GM19397 (cell line): Measurements from ENCODE around the gene ATP12A.

Experiments used
- ATAC-seq: cut with Tn5 transposase; IDR thresholded peaks from one replicate; pipeline ENCODE4 v1.9.1; 2021; ENCODE audit warnings: mild to moderate bottlenecking, moderate library complexity; ENCODE audit not compliant: unreplicated experiment

ATP12A gene

GRCh38 chr13:24680258-24680920 lies at the start of gene ATP12A:
Gene ATP12A (plus strand): TSS chr13:24680408. CDS start chr13:24680744, 336 bp downstream.
- ATAC-seq: no peak

- no peak for ATAC-seq
Measured at GRCh38 chr13:24630851-24631620, 49.2 kb upstream of the ATP12A start.

GRCh38 chr13:24631922-24632321 lies 48.3 kb upstream of the ATP12A start:
- no peak for ATAC-seq

GRCh38 chr13:24632382-24633121 lies 47.7 kb upstream of the ATP12A start:
- ATAC-seq: no peak

GRCh38 chr13:24636776-24637175 lies 43.4 kb upstream of the ATP12A start:
- ATAC-seq: no peak

- ATAC-seq: no peak
Measured at GRCh38 chr13:24638096-24638495, 42.1 kb upstream of the ATP12A start.

- no peak for ATAC-seq
Measured at GRCh38 chr13:24640752-24641151, 39.5 kb upstream of the ATP12A start.

GRCh38 chr13:24642219-24642618 lies 38.0 kb upstream of the ATP12A start:
- ATAC-seq: no peak

- ATAC-seq: no peak
Measured at GRCh38 chr13:24644036-24644435, 36.2 kb upstream of the ATP12A start.

GRCh38 chr13:24648271-24648670 lies 31.9 kb upstream of the ATP12A start:
- no peak for ATAC-seq

- no peak for ATAC-seq
Measured at GRCh38 chr13:24648983-24649687, 31.1 kb upstream of the ATP12A start.

GRCh38 chr13:24649688-24650043 lies 30.5 kb upstream of the ATP12A start:
- no peak for ATAC-seq

GRCh38 chr13:24650161-24650560 lies 30.0 kb upstream of the ATP12A start:
- ATAC-seq: no peak

- no peak for ATAC-seq
Measured at GRCh38 chr13:24651718-24652345, 28.4 kb upstream of the ATP12A start.

GRCh38 chr13:24652359-24652758 lies 27.8 kb upstream of the ATP12A start:
- ATAC-seq: no peak

- ATAC-seq: no peak
Measured at GRCh38 chr13:24654741-24655140, 25.5 kb upstream of the ATP12A start.

- ATAC-seq: no peak
Measured at GRCh38 chr13:24659239-24659638, 21.0 kb upstream of the ATP12A start.

- no peak for ATAC-seq
Measured at GRCh38 chr13:24660023-24660741, 20.0 kb upstream of the ATP12A start.

- no peak for ATAC-seq
Measured at GRCh38 chr13:24661713-24662112, 18.5 kb upstream of the ATP12A start.
